Activated CD4-positive, alpha-beta T cell treated with anti-CD3 and anti-CD28 coated beads, Interleukin-2, amount 50 U/mL, for 48 hours (primary cell): Measurements from ENCODE around the gene HCFC2.
"Not testable (repeated sequence)": the region's sequence is repeated elsewhere in the genome, so short reads cannot be mapped to it uniquely, and the experiment has no call there.

Experiments
- DNase-seq, 2 experiments: peaks; one replicate each; pipeline ENCODE4 v3.0.0-alpha.2; 2020

Gene HCFC2

GRCh38 chr12:104064031-104064841 is at the start of gene HCFC2:
Gene HCFC2, plus strand, starts transcription at chr12:104064531. Its CDS starts 30 bp downstream, at chr12:104064561.
- DNase-seq, result peak; percentile 89 to 92

- DNase-seq, result not testable (repeated sequence)
Measured at GRCh38 chr12:104021862-104022261, 42.5 kb upstream of the HCFC2 start.

- no peak for DNase-seq
Measured at GRCh38 chr12:104022786-104023185, 41.5 kb upstream of the HCFC2 start.

- DNase-seq, result no peak
Measured at GRCh38 chr12:104023710-104024109, 40.6 kb upstream of the HCFC2 start.

GRCh38 chr12:104024348-104024747 is 40.0 kb upstream of the HCFC2 start:
- no peak for DNase-seq

GRCh38 chr12:104025771-104026170 is 38.6 kb upstream of the HCFC2 start:
- DNase-seq, result no peak

GRCh38 chr12:104026841-104027599 is 37.3 kb upstream of the HCFC2 start:
- DNase-seq, result no peak

GRCh38 chr12:104030596-104030995 is 33.7 kb upstream of the HCFC2 start:
- not testable (repeated sequence) for DNase-seq

- not testable (repeated sequence) for DNase-seq
Measured at GRCh38 chr12:104036143-104036542, 28.2 kb upstream of the HCFC2 start.

GRCh38 chr12:104039769-104040168 is 24.6 kb upstream of the HCFC2 start:
- not testable (repeated sequence) for DNase-seq

- no peak for DNase-seq
Measured at GRCh38 chr12:104042580-104042979, 21.8 kb upstream of the HCFC2 start.

- no peak for DNase-seq
Measured at GRCh38 chr12:104044158-104044557, 20.2 kb upstream of the HCFC2 start.

GRCh38 chr12:104046306-104046705 is 18.0 kb upstream of the HCFC2 start:
- DNase-seq, result no peak

- no peak for DNase-seq
Measured at GRCh38 chr12:104048162-104048561, 16.2 kb upstream of the HCFC2 start.

- no peak for DNase-seq
Measured at GRCh38 chr12:104048811-104049210, 15.5 kb upstream of the HCFC2 start.

GRCh38 chr12:104049278-104049902 is 14.9 kb upstream of the HCFC2 start:
- DNase-seq, result no peak

- DNase-seq, result peak in 1 of 2 experiments; percentile 15
Measured at GRCh38 chr12:104049903-104050356, 14.4 kb upstream of the HCFC2 start, which contains the start of gene GLT8D2. Gene GLT8D2, minus strand, starts transcription at chr12:104050187. Its CDS starts 30,539 bp downstream, at chr12:104019648.

- DNase-seq, result no peak
Measured at GRCh38 chr12:104050436-104050835, 13.9 kb upstream of the HCFC2 start.

GRCh38 chr12:104054681-104055346 is 9.5 kb upstream of the HCFC2 start:
- no peak for DNase-seq

- DNase-seq, result no peak
Measured at GRCh38 chr12:104055686-104056388, 8.5 kb upstream of the HCFC2 start.

- DNase-seq, result no peak
Measured at GRCh38 chr12:104056419-104056972, 7.8 kb upstream of the HCFC2 start.

GRCh38 chr12:104057771-104058197 is 6.5 kb upstream of the HCFC2 start:
- no peak for DNase-seq
